SK-N-MC (cell line): ENCODE measurements around the gene LSAMP.
A peak's percentile ranks its signal among the peaks of the same experiment; 100 is the strongest.

Experiments used
- DNase-seq: peaks from one replicate; pipeline ENCODE4 v3.0.0-alpha.2; 2011; ENCODE audit warnings: low read depth, low spot score
- H3K27ac ChIP-seq: fragments of 200-600 bp; sonication (generic); 2 replicates; pipeline ENCODE4 v1.5.1; 2016; ENCODE audit warnings: mixed run types
- H3K36me3 ChIP-seq: fragments of 200-600 bp; sonication (generic); 2 replicates; pipeline ENCODE4 v1.6.1; 2017; ENCODE audit warnings: antibody characterized with exemption, low read length, mixed read lengths; ENCODE audit not compliant: insufficient read depth
- H3K4me3 ChIP-seq: fragments of 200-600 bp; sonication (generic); 2 replicates; pipeline ENCODE4 v1.5.1; 2016
- H3K9ac ChIP-seq: fragments of 200-600 bp; sonication (generic); 2 replicates; pipeline ENCODE4 v1.8.0; 2017; ENCODE audit warnings: mixed run types, mixed read lengths; ENCODE audit not compliant: insufficient read length
- H3K9me3 ChIP-seq: fragments of 200-600 bp; sonication (generic); 2 replicates; pipeline ENCODE4 v1.6.1; 2017; ENCODE audit warnings: low read depth, mild to moderate bottlenecking, antibody characterized with exemption, low read length, moderate library complexity, mixed read lengths
- EZH2 ChIP-seq: fragments of 200-600 bp; sonication (generic); IDR thresholded peaks from one replicate; pipeline ENCODE4 v1.6.1; 2017; ENCODE audit warnings: antibody characterized with exemption
- FOXP2 ChIP-seq: optimal IDR thresholded peaks from 2 replicates; pipeline ENCODE3; 2011; ENCODE audit warnings: mild to moderate bottlenecking, moderate library complexity; ENCODE audit not compliant: insufficient read depth; ENCODE audit errors: extremely low read length, control extremely low read depth
- POLR2AphosphoS5 ChIP-seq: IDR thresholded peaks from 2 replicates; pipeline ENCODE4 v1.6.1; 2012; ENCODE audit warnings: mild to moderate bottlenecking, low read depth, low read length, borderline replicate concordance

The LSAMP gene

GRCh38 chr3:116423945-116424344 lies 21.3 kb downstream of the LSAMP start:
- no peak for TF ChIP-seq FOXP2
- TF ChIP-seq EZH2, result no peak
- TF ChIP-seq POLR2AphosphoS5, result no peak
- Histone ChIP-seq H3K9me3 (no peaks in the 10 kb centered on the region), H3K9ac (peak overlapping the region; percentile 56), H3K4me3 (peak overlapping the region; percentile 49), H3K36me3 (peaks cover 26% of the 10 kb centered on the region), H3K27ac (peak overlapping the region; percentile 86)
- no peak for DNase-seq

GRCh38 chr3:116423374-116423773 lies 21.9 kb downstream of the LSAMP start:
- no peak for DNase-seq
- H3K9me3 ChIP-seq, result no peaks in the 10 kb centered on the region
- H3K36me3 ChIP-seq, result peaks cover 32% of the 10 kb centered on the region
- peak overlapping the region; percentile 56 for H3K9ac ChIP-seq
- H3K4me3 ChIP-seq, result peak overlapping the region; percentile 49
- TF ChIP-seq EZH2 (no peak), POLR2AphosphoS5 (no peak), FOXP2 (no peak)
- peak overlapping the region; percentile 86 for H3K27ac ChIP-seq

- no peak for TF ChIP-seq FOXP2
- H3K36me3 ChIP-seq, result peaks cover 59% of the 10 kb centered on the region
- no peak for DNase-seq
- H3K27ac ChIP-seq, result no peak overlapping the region
- no peak overlapping the region for H3K4me3 ChIP-seq
- no peak overlapping the region for H3K9ac ChIP-seq
- no peaks in the 10 kb centered on the region for H3K9me3 ChIP-seq
These were observed 28.1 kb downstream of the LSAMP start for GRCh38 chr3:116417151-116417550.

- no peaks in the 10 kb centered on the region for H3K9me3 ChIP-seq
- H3K27ac ChIP-seq, result no peak overlapping the region
- TF ChIP-seq FOXP2 (no peak), POLR2AphosphoS5 (no peak), EZH2 (no peak)
- no peak for DNase-seq
- H3K9ac ChIP-seq, result no peak overlapping the region
- H3K36me3 ChIP-seq, result peaks cover 40% of the 10 kb centered on the region
- H3K4me3 ChIP-seq, result no peak overlapping the region
These were observed 32.0 kb downstream of the LSAMP start for GRCh38 chr3:116413319-116413718.

GRCh38 chr3:116408473-116408872 lies 36.8 kb downstream of the LSAMP start:
- no peaks in the 10 kb centered on the region for H3K9me3 ChIP-seq
- H3K36me3 ChIP-seq, result peaks cover 15% of the 10 kb centered on the region
- TF ChIP-seq FOXP2 (no peak), POLR2AphosphoS5 (no peak), EZH2 (no peak)
- DNase-seq, result no peak
- 0 out of 2 replicates have a peak overlapping the region, but pooled peaks have one; percentile 21 for H3K27ac ChIP-seq
- H3K4me3 ChIP-seq, result no peak overlapping the region
- H3K9ac ChIP-seq, result no peak overlapping the region

GRCh38 chr3:116405231-116405630 lies 40.1 kb downstream of the LSAMP start:
- Histone ChIP-seq H3K4me3 (no peak overlapping the region), H3K9me3 (no peaks in the 10 kb centered on the region), H3K36me3 (peaks cover 5% of the 10 kb centered on the region; the same call in 1 of the 2 replicates), H3K9ac (no peak overlapping the region), H3K27ac (no peak overlapping the region)
- TF ChIP-seq POLR2AphosphoS5 (no peak), FOXP2 (no peak), EZH2 (no peak)
- DNase-seq, result no peak

GRCh38 chr3:116399701-116400226 lies 45.5 kb downstream of the LSAMP start:
- no peaks in the 10 kb centered on the region for H3K9me3 ChIP-seq
- H3K36me3 ChIP-seq, result peaks cover 8% of the 10 kb centered on the region; the same call in 1 of the 2 replicates
- no peak overlapping the region for H3K4me3 ChIP-seq
- TF ChIP-seq FOXP2 (no peak), POLR2AphosphoS5 (no peak), EZH2 (no peak)
- H3K9ac ChIP-seq, result no peak overlapping the region
- no peak for DNase-seq
- H3K27ac ChIP-seq, result 0 out of 2 replicates have a peak overlapping the region, but pooled peaks have one; percentile 17

GRCh38 chr3:116394365-116394764 lies 50.9 kb downstream of the LSAMP start:
- no peak overlapping the region for H3K9ac ChIP-seq
- peaks cover 2% of the 10 kb centered on the region; the same call in 1 of the 2 replicates for H3K36me3 ChIP-seq
- no peak for DNase-seq
- TF ChIP-seq FOXP2 (no peak), POLR2AphosphoS5 (no peak), EZH2 (no peak)
- H3K4me3 ChIP-seq, result no peak overlapping the region
- no peaks in the 10 kb centered on the region for H3K9me3 ChIP-seq
- H3K27ac ChIP-seq, result no peak overlapping the region

- H3K9ac ChIP-seq, result no peak overlapping the region
- no peak for DNase-seq
- H3K27ac ChIP-seq, result no peak overlapping the region
- H3K9me3 ChIP-seq, result no peaks in the 10 kb centered on the region
- peaks cover 7% of the 10 kb centered on the region for H3K36me3 ChIP-seq
- no peak overlapping the region for H3K4me3 ChIP-seq
- TF ChIP-seq FOXP2, result no peak
- no peak for TF ChIP-seq EZH2
- TF ChIP-seq POLR2AphosphoS5, result no peak
These were observed 52.1 kb downstream of the LSAMP start for GRCh38 chr3:116393199-116393598.
